ENCODE results near the gene ICAM5.

Gene ICAM5

GRCh38 chr19:10251792-10252694 is 37.7 kb upstream of the ICAM5 start, which contains the start of gene MRPL4:
MRPL4 (plus strand) TSS chr19:10252214; CDS start chr19:10252254, 40 bp downstream.
- peaks cover 21% of the 10 kb centered on the region for H3K36me3 ChIP-seq (ENCODE audit: low read depth)
- peak within 1 kb of the TSS; percentile 89 for H3K4me3 ChIP-seq (ENCODE audit: severe bottlenecking)
- H3K27me3 ChIP-seq (ENCODE audit: insufficient read depth, poor library complexity, severe bottlenecking) = no peaks in the 10 kb centered on the region
- H3K9me3 ChIP-seq (ENCODE audit: severe bottlenecking) = no peaks in the 10 kb centered on the region
- TF ChIP-seq CTCF (IDR thresholded peaks at IDR 0.05; ENCODE audit: poor library complexity, severe bottlenecking) = no peak
- H3K4me1 ChIP-seq (ENCODE audit: insufficient read depth, poor library complexity, severe bottlenecking) = no peaks in the 10 kb centered on the region
- DNase-seq (ENCODE audit: low spot score) (peak; percentile 97), ATAC-seq (ENCODE audit: low read depth) (peak; percentile 98)
- peak within 1 kb of the TSS; percentile 33 for H3K27ac ChIP-seq (ENCODE audit: poor library complexity, severe bottlenecking)

- peak overlapping the region; percentile 89 for H3K4me3 ChIP-seq (ENCODE audit: severe bottlenecking)
- no peaks in the 10 kb centered on the region for H3K27me3 ChIP-seq (ENCODE audit: insufficient read depth, poor library complexity, severe bottlenecking)
- DNase-seq (ENCODE audit: low spot score) (no peak), ATAC-seq (ENCODE audit: low read depth) (no peak)
- peak overlapping the region; percentile 33 for H3K27ac ChIP-seq (ENCODE audit: poor library complexity, severe bottlenecking)
- no peaks in the 10 kb centered on the region for H3K4me1 ChIP-seq (ENCODE audit: insufficient read depth, poor library complexity, severe bottlenecking)
- H3K9me3 ChIP-seq (ENCODE audit: severe bottlenecking) = no peaks in the 10 kb centered on the region
- TF ChIP-seq CTCF (IDR thresholded peaks at IDR 0.05; ENCODE audit: poor library complexity, severe bottlenecking) = no peak
- peaks cover 28% of the 10 kb centered on the region for H3K36me3 ChIP-seq (ENCODE audit: low read depth)
These were observed 37.0 kb upstream of the ICAM5 start for GRCh38 chr19:10252707-10253106.

- Histone ChIP-seq H3K36me3 (ENCODE audit: low read depth) (peaks cover 35% of the 10 kb centered on the region), H3K4me1 (ENCODE audit: insufficient read depth, poor library complexity, severe bottlenecking) (no peaks in the 10 kb centered on the region), H3K27ac (ENCODE audit: poor library complexity, severe bottlenecking) (no peak overlapping the region), H3K27me3 (ENCODE audit: insufficient read depth, poor library complexity, severe bottlenecking) (no peaks in the 10 kb centered on the region), H3K4me3 (ENCODE audit: severe bottlenecking) (no peak overlapping the region), H3K9me3 (ENCODE audit: severe bottlenecking) (no peaks in the 10 kb centered on the region)
- no peak for DNase-seq (ENCODE audit: low spot score)
- ATAC-seq (ENCODE audit: low read depth) = no peak
- TF ChIP-seq CTCF (IDR thresholded peaks at IDR 0.05; ENCODE audit: poor library complexity, severe bottlenecking) = no peak
These were observed 35.5 kb upstream of the ICAM5 start for GRCh38 chr19:10254244-10254643.

- TF ChIP-seq CTCF (IDR thresholded peaks at IDR 0.05; ENCODE audit: poor library complexity, severe bottlenecking) = no peak
- Histone ChIP-seq H3K27ac (ENCODE audit: poor library complexity, severe bottlenecking) (no peak overlapping the region), H3K9me3 (ENCODE audit: severe bottlenecking) (no peaks in the 10 kb centered on the region), H3K4me3 (ENCODE audit: severe bottlenecking) (no peak overlapping the region), H3K4me1 (ENCODE audit: insufficient read depth, poor library complexity, severe bottlenecking) (peaks cover 8% of the 10 kb centered on the region), H3K27me3 (ENCODE audit: insufficient read depth, poor library complexity, severe bottlenecking) (no peaks in the 10 kb centered on the region), H3K36me3 (ENCODE audit: low read depth) (peaks cover 35% of the 10 kb centered on the region)
- DNase-seq (ENCODE audit: low spot score) = no peak
- ATAC-seq (ENCODE audit: low read depth) = no peak
These were observed 34.4 kb upstream of the ICAM5 start for GRCh38 chr19:10255358-10255757.

GRCh38 chr19:10256551-10256950 is 33.2 kb upstream of the ICAM5 start:
- Histone ChIP-seq H3K9me3 (ENCODE audit: severe bottlenecking) (no peaks in the 10 kb centered on the region), H3K27me3 (ENCODE audit: insufficient read depth, poor library complexity, severe bottlenecking) (no peaks in the 10 kb centered on the region), H3K36me3 (ENCODE audit: low read depth) (peaks cover 35% of the 10 kb centered on the region), H3K4me3 (ENCODE audit: severe bottlenecking) (no peak overlapping the region), H3K4me1 (ENCODE audit: insufficient read depth, poor library complexity, severe bottlenecking) (peaks cover 11% of the 10 kb centered on the region), H3K27ac (ENCODE audit: poor library complexity, severe bottlenecking) (no peak overlapping the region)
- ATAC-seq (ENCODE audit: low read depth) = no peak
- TF ChIP-seq CTCF (IDR thresholded peaks at IDR 0.05; ENCODE audit: poor library complexity, severe bottlenecking) = no peak
- no peak for DNase-seq (ENCODE audit: low spot score)
